HCT116 (cell line): ENCODE measurements around the gene TENM4. TPM values are rescaled to one million over a fixed set of nuclear protein-coding genes. Genes with fewer than 3 reads are reported as not detected.

Experiments
- ATAC-seq: fragments of 200-7000 bp; cut with Tn5 transposase; 2 replicates; pipeline ENCODE4 v1.9.1; 2020; ENCODE audit warnings: mild to moderate bottlenecking, moderate library complexity
- BruUV-seq: library from RNA; stranded (reverse); fragments of 400-500 nt; replicated peaks from 2 replicates; lab custom pipeline; 2021; lab: Mats Ljungman, UMichigan
- CTCF ChIA-PET: fragments of 300-600 bp; sonication (Branson Sonifier 250); formaldehyde crosslinking; loops from one replicate; lab custom pipeline; 2021; ENCODE audit warnings: antibody characterized with exemption; lab: Charles Lee
- POLR2A ChIA-PET: fragments of 300-600, 350-600 bp; sonication (Branson Sonifier 250); formaldehyde crosslinking; loops from one replicate; lab custom pipeline; 2021; ENCODE audit warnings: antibody characterized with exemption; lab: Charles Lee
- RAD21 ChIA-PET, 2 experiments: fragments of 300-600 bp; sonication (Branson Sonifier 250); formaldehyde crosslinking; loops; one replicate each; lab custom pipeline; 2023; ENCODE audit warnings: low total read pairs in 2 of 2; ENCODE audit not compliant: uncharacterized antibody in 2 of 2, unreplicated experiment in 2 of 2, low non-redundant PET in 1 of 2; lab: Charles Lee
- DNase-seq: peaks from one replicate; pipeline ENCODE4 v3.0.0-alpha.2; 2010; ENCODE audit warnings: low read depth, low spot score
- H2AFZ ChIP-seq: fragments of 200-600 bp; shearing (Covaris generic), sonication (generic); 2 replicates; pipeline ENCODE4 v1.6.1; 2017; ENCODE audit warnings: low read depth, mixed run types, mixed read lengths, antibody characterized with exemption, low read length; ENCODE audit not compliant: poor library complexity, severe bottlenecking
- H3K27ac ChIP-seq: 2 replicates; pipeline ENCODE4 v1.5.1; 2012; ENCODE audit warnings: low read depth, low read length
- H3K27me3 ChIP-seq: fragments of 200-600 bp; sonication (generic); 2 replicates; pipeline ENCODE4 v1.6.1; 2016; ENCODE audit warnings: mixed run types, low read length, mixed read lengths; ENCODE audit not compliant: insufficient read depth
- H3K36me3 ChIP-seq, 2 experiments: fragments of 200-500 bp in 1 of 2; fragments of 200-600 bp in 1 of 2; sonication (Bioruptor generic) in 1 of 2; sonication (generic) in 1 of 2; 2 replicates each; pipeline versions ENCODE4 v1.5.1 to v1.6.1; 2014 to 2016; ENCODE audit warnings: low read length in 2 of 2, inconsistent platforms in 1 of 2, mixed read lengths in 1 of 2, mixed run types in 1 of 2; ENCODE audit not compliant: insufficient read depth in 2 of 2, control insufficient read depth in 1 of 2
- H3K4me1 ChIP-seq, 2 experiments: fragments of 200-600 bp in 1 of 2; sonication (generic) in 1 of 2; 2 replicates each; pipeline versions ENCODE4 v1.5.1 to v1.6.1; 2012 to 2017; ENCODE audit warnings: low read length in 2 of 2, inconsistent platforms in 1 of 2, mild to moderate bottlenecking in 1 of 2, mixed read lengths in 1 of 2, mixed run types in 1 of 2, moderate library complexity in 1 of 2; ENCODE audit not compliant: insufficient read depth in 2 of 2, control insufficient read depth in 1 of 2
- H3K4me2 ChIP-seq: fragments of 200-600 bp; sonication (generic); 2 replicates; pipeline ENCODE4 v1.6.1; 2017; ENCODE audit warnings: mixed run types, low read length, mixed read lengths
- H3K4me3 ChIP-seq, 2 experiments: fragments of 200-600 bp in 1 of 2; sonication (generic) in 1 of 2; replicated peaks in 1 of 2; 2 replicates each; pipeline ENCODE4 v1.5.1; 2011 to 2016; ENCODE audit warnings: low read length in 2 of 2, control low read depth in 1 of 2, low read depth in 1 of 2, mild to moderate bottlenecking in 1 of 2, mixed read lengths in 1 of 2, mixed run types in 1 of 2
- H3K79me2 ChIP-seq: fragments of 200-600 bp; sonication (generic); 2 replicates; pipeline ENCODE4 v1.6.1; 2017; ENCODE audit warnings: mild to moderate bottlenecking, mixed run types, low read length, moderate library complexity, mixed read lengths; ENCODE audit not compliant: insufficient read depth
- H3K9ac ChIP-seq: fragments of 200-600 bp; sonication (generic); 2 replicates; pipeline ENCODE4 v1.6.1; 2016; ENCODE audit warnings: low read length, mixed read lengths
- H3K9me2 ChIP-seq: fragments of 200-600 bp; sonication (generic), shearing (Covaris generic); 2 replicates; pipeline ENCODE4 v1.6.1; 2017; ENCODE audit warnings: mixed run types, mild to moderate bottlenecking, moderate library complexity; ENCODE audit not compliant: insufficient read depth
- H3K9me3 ChIP-seq, 2 experiments: fragments of 200-500 bp in 1 of 2; fragments of 200-600 bp in 1 of 2; sonication (Bioruptor generic) in 1 of 2; sonication (generic) in 1 of 2; 2 replicates each; pipeline ENCODE4 v1.6.1; 2014 to 2017; ENCODE audit warnings: low read length in 2 of 2, mixed read lengths in 2 of 2, inconsistent platforms in 1 of 2, low read depth in 1 of 2, mild to moderate bottlenecking in 1 of 2, mixed run types in 1 of 2, moderate library complexity in 1 of 2; ENCODE audit not compliant: control insufficient read depth in 1 of 2, insufficient read depth in 1 of 2
- H4K20me1 ChIP-seq: fragments of 200-600 bp; sonication (generic), shearing (Covaris generic); 2 replicates; pipeline ENCODE4 v1.6.1; 2017; ENCODE audit warnings: mixed run types, mild to moderate bottlenecking, moderate library complexity; ENCODE audit not compliant: insufficient read depth
- CBX3 ChIP-seq: IDR thresholded peaks from 2 replicates; pipeline ENCODE4 v1.6.1; 2012; ENCODE audit warnings: low read depth
- CEBPB ChIP-seq: IDR thresholded peaks from 2 replicates; pipeline ENCODE4 v1.6.1; 2012; ENCODE audit warnings: low read depth
- EZH2 ChIP-seq: fragments of 200-600 bp; sonication (generic); IDR thresholded peaks from 2 replicates; pipeline ENCODE4 v1.6.1; 2017; ENCODE audit warnings: antibody characterized with exemption, mixed run types
- POLR2A ChIP-seq: IDR thresholded peaks from 2 replicates; pipeline ENCODE4 v1.7.0; 2011; ENCODE audit warnings: borderline replicate concordance; ENCODE audit not compliant: insufficient read depth, insufficient read length; ENCODE audit errors: extremely low read depth
- POLR2AphosphoS5 ChIP-seq: IDR thresholded peaks from 2 replicates; pipeline ENCODE4 v1.6.1; 2011; ENCODE audit warnings: mild to moderate bottlenecking, low read depth, low read length, moderate library complexity
- RAD21 ChIP-seq: IDR thresholded peaks from 2 replicates; pipeline ENCODE4 v1.6.1; 2012; ENCODE audit warnings: low read depth, mild to moderate bottlenecking
- YY1 ChIP-seq: IDR thresholded peaks from 2 replicates; pipeline ENCODE4 v1.6.1; 2011; ENCODE audit warnings: low read length, low read depth, moderate library complexity, mild to moderate bottlenecking; ENCODE audit not compliant: insufficient replicate concordance; ENCODE audit errors: extremely low read depth
- ZFX ChIP-seq: fragments of 450-650 bp; IDR thresholded peaks from 2 replicates; pipeline ENCODE4 v1.6.1; 2017
- ZNF274 ChIP-seq: fragments of 200-500 bp; sonication (Bioruptor generic); IDR thresholded peaks from 2 replicates; pipeline ENCODE4 v1.6.1; 2014; ENCODE audit warnings: mild to moderate bottlenecking, low read depth, low read length, inconsistent platforms
- intact Hi-C: fragments of 100-400 bp; cut with micrococcal nuclease; formaldehyde crosslinking; loops from 2 replicates; pipeline ENCODE4 v1.10.0; 2022
- total RNA-seq: library from RNA; stranded (reverse); gene quantifications from one replicate; pipeline ENCODE4 v1.2.1, GENCODE V29; 2021; ENCODE audit not compliant: unreplicated experiment
- TF ChIP-seq, protein P1 (sequence below): IDR thresholded peaks from 2 replicates; pipeline ENCODE4 v1.6.1; 2011; ENCODE audit warnings: mild to moderate bottlenecking, low read length, moderate library complexity; ENCODE audit not compliant: insufficient replicate concordance; ENCODE audit errors: extremely low read depth
- TF ChIP-seq, protein P2 (sequence below), 3 experiments: fragments of 200-600 bp in 1 of 3; sonication (generic) in 1 of 3; IDR thresholded peaks in 2 of 3; conservative IDR thresholded peaks in 1 of 3; 2 replicates each; pipeline ENCODE4 v1.5.1; 2012 to 2017; ENCODE audit warnings: low read depth in 2 of 3, low read length in 2 of 3, antibody characterized with exemption in 1 of 3, borderline replicate concordance in 1 of 3, control low read depth in 1 of 3, mild to moderate bottlenecking in 1 of 3, mixed read lengths in 1 of 3, mixed run types in 1 of 3, moderate library complexity in 1 of 3; ENCODE audit not compliant: insufficient read depth in 1 of 3

TENM4 gene
- total RNA-seq, 1 experiment from 2014 or later, result 0.05 TPM

DNA sequence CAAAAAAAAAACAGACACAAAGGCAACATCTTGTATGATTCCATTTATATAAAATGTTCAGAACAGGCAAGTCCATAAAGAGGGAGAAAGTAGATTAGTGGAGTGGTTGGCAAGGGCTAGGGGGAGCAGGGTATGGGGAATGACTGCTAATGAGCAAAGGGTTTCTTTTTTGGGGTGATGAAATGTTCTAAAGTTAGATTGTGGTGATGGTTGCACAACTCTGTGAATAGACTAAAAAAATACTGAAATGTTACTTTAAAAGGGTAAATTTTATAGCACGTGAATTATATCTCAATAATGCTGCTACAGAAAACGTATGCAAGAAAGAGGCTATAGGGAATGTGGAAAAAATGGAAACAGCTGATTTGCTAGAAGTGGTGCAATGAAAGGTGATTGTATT is 155.1 kb downstream of the TENM4 start:
- Histone ChIP-seq H3K4me1 (no peaks in the 10 kb centered on the region), H3K27me3 (no peaks in the 10 kb centered on the region; the same call in 1 of the 2 replicates), H3K27ac (no peak overlapping the region), H2AFZ (no peak overlapping the region), H3K36me3 (no peaks in the 10 kb centered on the region), H3K4me3 (no peak overlapping the region), H4K20me1 (no peaks in the 10 kb centered on the region), H3K9ac (no peak overlapping the region), H3K79me2 (no peaks in the 10 kb centered on the region), H3K9me3 (no peaks in the 10 kb centered on the region), H3K9me2 (no peaks in the 10 kb centered on the region), H3K4me2 (no peak overlapping the region)
- no peak for TF ChIP-seq CBX3
- TF ChIP-seq ZNF274, result no peak
- TF ChIP-seq RAD21, result no peak
- TF ChIP-seq, protein P1, sequence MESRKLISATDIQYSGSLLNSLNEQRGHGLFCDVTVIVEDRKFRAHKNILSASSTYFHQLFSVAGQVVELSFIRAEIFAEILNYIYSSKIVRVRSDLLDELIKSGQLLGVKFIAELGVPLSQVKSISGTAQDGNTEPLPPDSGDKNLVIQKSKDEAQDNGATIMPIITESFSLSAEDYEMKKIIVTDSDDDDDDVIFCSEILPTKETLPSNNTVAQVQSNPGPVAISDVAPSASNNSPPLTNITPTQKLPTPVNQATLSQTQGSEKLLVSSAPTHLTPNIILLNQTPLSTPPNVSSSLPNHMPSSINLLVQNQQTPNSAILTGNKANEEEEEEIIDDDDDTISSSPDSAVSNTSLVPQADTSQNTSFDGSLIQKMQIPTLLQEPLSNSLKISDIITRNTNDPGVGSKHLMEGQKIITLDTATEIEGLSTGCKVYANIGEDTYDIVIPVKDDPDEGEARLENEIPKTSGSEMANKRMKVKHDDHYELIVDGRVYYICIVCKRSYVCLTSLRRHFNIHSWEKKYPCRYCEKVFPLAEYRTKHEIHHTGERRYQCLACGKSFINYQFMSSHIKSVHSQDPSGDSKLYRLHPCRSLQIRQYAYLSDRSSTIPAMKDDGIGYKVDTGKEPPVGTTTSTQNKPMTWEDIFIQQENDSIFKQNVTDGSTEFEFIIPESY, result no peak
- TF ChIP-seq, protein P2, sequence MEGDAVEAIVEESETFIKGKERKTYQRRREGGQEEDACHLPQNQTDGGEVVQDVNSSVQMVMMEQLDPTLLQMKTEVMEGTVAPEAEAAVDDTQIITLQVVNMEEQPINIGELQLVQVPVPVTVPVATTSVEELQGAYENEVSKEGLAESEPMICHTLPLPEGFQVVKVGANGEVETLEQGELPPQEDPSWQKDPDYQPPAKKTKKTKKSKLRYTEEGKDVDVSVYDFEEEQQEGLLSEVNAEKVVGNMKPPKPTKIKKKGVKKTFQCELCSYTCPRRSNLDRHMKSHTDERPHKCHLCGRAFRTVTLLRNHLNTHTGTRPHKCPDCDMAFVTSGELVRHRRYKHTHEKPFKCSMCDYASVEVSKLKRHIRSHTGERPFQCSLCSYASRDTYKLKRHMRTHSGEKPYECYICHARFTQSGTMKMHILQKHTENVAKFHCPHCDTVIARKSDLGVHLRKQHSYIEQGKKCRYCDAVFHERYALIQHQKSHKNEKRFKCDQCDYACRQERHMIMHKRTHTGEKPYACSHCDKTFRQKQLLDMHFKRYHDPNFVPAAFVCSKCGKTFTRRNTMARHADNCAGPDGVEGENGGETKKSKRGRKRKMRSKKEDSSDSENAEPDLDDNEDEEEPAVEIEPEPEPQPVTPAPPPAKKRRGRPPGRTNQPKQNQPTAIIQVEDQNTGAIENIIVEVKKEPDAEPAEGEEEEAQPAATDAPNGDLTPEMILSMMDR (IDR thresholded peaks at IDR 0.05 in 2 of 3, conservative IDR thresholded peaks at IDR 0.05 in 1 of 3; ENCODE audit: borderline replicate concordance in 1 of 3, insufficient read depth in 1 of 3, low read depth in 2 of 3, low read length in 2 of 3), result no peak
- no peak for TF ChIP-seq ZFX
- no peak for TF ChIP-seq POLR2A
- no peak for TF ChIP-seq CEBPB
- no peak for TF ChIP-seq YY1
- no peak for TF ChIP-seq POLR2AphosphoS5
- no peak for TF ChIP-seq EZH2
- DNase-seq (no peak), ATAC-seq (no peak)
- BruUV-seq, result no TSS peak
- ChIA-PET CTCF (no interaction called here), POLR2A (no interaction called here), RAD21 (no interaction called here)
- intact Hi-C loops, result no loop called here
